ENCODE measurements around the gene CNNM1. TPM values are rescaled to one million over a fixed set of nuclear protein-coding genes. Genes with fewer than 3 reads are reported as not detected.

The CNNM1 gene
- total and polyA plus RNA-seq, 11 donors, result 0.04 to 0.43 (median 0.11) TPM; not detected in 4

DNA sequence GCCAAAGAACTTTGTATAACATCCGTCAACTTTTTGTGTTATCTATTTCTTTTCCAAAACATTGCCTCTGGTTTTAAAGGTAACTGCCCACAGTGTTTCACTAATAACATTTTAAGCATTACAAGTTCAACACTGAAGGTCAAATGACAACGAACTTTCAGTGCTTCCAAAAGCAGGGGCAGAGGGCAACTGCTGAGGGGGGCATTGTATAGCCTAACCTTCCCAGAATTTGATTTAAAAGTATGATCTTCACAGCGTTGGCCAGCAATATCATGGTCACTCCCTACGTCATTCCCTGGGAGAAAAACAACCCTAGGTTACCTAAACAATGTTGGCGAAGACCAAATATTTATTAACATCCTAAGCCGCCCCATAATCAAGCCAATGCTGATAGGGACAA, 103.7 kb downstream of the CNNM1 start:
- Histone ChIP-seq H3K27ac (peak overlapping the region; percentile 10 to 99 (median 96)), H3K4me3 (peak overlapping the region in 2 of 12 donors; percentile 5 to 15), H3K36me3 (peaks cover 0 to 10% (median under 1%) of the 10 kb centered on the region in 9 donors), H3K4me1 (peaks cover 0 to 50% (median 32%) of the 10 kb centered on the region in 12 donors), H3K27me3 (no peaks in the 10 kb centered on the region), H3K9me3 (no peaks in the 10 kb centered on the region)
- 53 to 70% (median 61%) methylated on average over 6 of the region's 6 CpGs for WGBS, 4 donors
- intact Hi-C loops (cut with DNase I), result loop anchor here in 7 of 10 donors (5.0 to 10.0 kb wide), 4 partner anchors 41 to 968 kb away; no protein-coding TSS in a partner anchor
- ATAC-seq, result no peak
- DNase-seq, result no peak
- TF ChIP-seq POLR2A (IDR thresholded peaks at IDR 0.05), result no peak
- TF ChIP-seq, protein P1, sequence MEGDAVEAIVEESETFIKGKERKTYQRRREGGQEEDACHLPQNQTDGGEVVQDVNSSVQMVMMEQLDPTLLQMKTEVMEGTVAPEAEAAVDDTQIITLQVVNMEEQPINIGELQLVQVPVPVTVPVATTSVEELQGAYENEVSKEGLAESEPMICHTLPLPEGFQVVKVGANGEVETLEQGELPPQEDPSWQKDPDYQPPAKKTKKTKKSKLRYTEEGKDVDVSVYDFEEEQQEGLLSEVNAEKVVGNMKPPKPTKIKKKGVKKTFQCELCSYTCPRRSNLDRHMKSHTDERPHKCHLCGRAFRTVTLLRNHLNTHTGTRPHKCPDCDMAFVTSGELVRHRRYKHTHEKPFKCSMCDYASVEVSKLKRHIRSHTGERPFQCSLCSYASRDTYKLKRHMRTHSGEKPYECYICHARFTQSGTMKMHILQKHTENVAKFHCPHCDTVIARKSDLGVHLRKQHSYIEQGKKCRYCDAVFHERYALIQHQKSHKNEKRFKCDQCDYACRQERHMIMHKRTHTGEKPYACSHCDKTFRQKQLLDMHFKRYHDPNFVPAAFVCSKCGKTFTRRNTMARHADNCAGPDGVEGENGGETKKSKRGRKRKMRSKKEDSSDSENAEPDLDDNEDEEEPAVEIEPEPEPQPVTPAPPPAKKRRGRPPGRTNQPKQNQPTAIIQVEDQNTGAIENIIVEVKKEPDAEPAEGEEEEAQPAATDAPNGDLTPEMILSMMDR (IDR thresholded peaks at IDR 0.05), result no peak

DNA sequence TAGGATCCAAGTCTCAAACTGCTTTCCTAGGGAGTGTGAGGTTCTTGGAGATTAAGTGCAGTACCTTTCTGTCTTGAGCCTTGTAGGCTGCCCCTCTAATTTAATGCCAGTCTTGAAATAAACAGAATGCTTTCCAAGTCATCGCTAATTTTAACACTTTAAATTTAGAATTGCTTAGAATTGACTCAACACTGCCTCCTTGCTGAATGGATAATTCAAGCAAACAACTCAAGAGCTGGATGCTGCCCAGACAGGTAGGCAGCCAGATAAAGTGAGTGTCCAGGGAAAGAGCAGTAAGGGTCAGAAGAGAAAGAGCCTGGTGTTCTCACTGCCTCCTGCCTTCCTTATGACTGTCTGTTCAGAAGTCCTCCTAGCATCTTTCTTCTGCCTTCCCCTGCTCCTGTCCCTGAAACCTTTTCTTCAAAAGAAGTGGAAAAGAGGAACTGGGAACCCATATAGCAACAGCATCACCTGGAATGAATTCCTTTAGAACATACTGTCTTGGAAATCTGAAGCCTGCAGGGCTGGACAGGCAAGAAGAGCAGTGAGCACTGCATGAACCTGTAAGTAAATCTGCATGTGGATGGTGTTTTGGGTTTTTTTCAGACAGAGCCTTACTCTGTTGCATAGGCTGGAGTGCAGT, 104.3 kb downstream of the CNNM1 start:
- Histone ChIP-seq H3K4me3 (peak overlapping the region in 2 of 12 donors; percentile 5 to 15), H3K4me1 (peaks cover 0 to 49% (median 32%) of the 10 kb centered on the region in 12 donors), H3K27me3 (no peaks in the 10 kb centered on the region), H3K9me3 (no peaks in the 10 kb centered on the region), H3K27ac (peak overlapping the region; percentile 10 to 99 (median 96)), H3K36me3 (peaks cover 0 to 17% (median 7%) of the 10 kb centered on the region in 9 donors)
- DNase-seq (no peak), ATAC-seq (no peak)
- intact Hi-C loops (cut with DNase I), result loop anchor here in 8 of 10 donors (2.0 to 10.0 kb wide), 6 partner anchors 41 to 969 kb away; no protein-coding TSS in a partner anchor
- WGBS, 4 donors, result 0 to 19% (median 14%) methylated on average over 1 of the region's 1 CpG
- no peak for TF ChIP-seq POLR2A (IDR thresholded peaks at IDR 0.05)
- TF ChIP-seq, protein P1 (IDR thresholded peaks at IDR 0.05), result peak in 11 of 12 donors; percentile 6 to 45 (median 24)

DNA sequence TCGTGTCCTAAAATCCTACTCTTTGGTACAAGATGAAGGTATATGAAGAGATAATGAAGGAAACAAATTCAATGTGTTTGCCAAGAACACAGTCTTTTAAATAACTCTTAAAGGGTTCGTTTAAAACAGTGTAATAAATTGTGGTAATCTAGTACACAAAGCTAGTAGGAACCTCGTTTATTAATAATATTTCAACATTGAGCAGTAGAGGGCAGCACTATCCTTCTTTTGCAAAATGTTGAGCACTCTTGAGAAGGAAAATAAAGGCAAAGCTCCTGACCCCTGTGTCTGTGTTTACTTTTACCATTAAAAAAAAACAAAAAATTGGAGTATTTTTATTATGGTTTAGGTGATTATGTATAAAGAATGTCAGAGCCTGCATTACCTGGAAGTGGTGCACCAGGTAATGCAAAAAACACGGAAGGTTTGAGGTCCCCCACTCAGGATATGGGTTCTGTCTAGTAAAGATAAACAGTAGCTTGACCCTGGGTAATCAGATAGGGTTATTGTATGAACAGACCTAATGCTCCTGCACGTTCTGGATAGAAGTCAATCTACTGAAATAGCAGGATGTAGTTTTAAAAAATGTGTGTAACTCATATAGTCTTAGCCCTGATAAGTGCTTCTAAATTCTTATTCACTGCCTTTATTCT, 107.0 kb downstream of the CNNM1 start:
- TF ChIP-seq, protein P1 (IDR thresholded peaks at IDR 0.05), result peak; percentile 36 to 69 (median 54)
- TF ChIP-seq POLR2A (IDR thresholded peaks at IDR 0.05), result no peak
- ATAC-seq (peak in 2 of 4 donors; percentile 26 to 31), DNase-seq (no peak)
- Histone ChIP-seq H3K36me3 (peaks cover 0 to 25% (median 9%) of the 10 kb centered on the region in 9 donors), H3K27me3 (no peaks in the 10 kb centered on the region), H3K4me3 (no peak overlapping the region), H3K4me1 (peaks cover 0 to 40% (median 24%) of the 10 kb centered on the region in 12 donors), H3K9me3 (no peaks in the 10 kb centered on the region), H3K27ac (peak overlapping the region in 1 of 12 donors; percentile 66)
- intact Hi-C loops (cut with DNase I), result loop anchor here in 9 of 10 donors (2.0 to 10.0 kb wide), 8 partner anchors 43 to 971 kb away; no protein-coding TSS in a partner anchor
- WGBS, 4 donors, result 32 to 37% (median 32%) methylated on average over 5 of the region's 5 CpGs

DNA sequence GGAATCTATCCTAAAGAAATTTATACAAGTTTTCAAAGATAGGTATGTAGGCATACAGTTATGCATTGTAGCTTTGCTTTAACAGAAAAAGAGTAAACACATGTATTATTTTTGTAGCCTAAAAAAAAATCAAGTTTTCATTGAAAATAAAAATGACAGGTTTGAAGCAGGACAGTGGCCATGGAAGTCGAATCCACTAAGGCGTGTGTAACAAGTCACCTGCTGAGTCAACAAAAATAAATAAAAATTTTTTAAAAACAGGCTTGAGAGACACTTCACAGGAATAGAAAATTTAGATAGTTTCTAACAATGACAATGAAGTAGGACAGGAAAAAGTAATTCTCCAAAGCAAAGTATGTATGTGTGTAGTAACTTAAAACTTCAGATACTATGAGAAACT, 109.7 kb downstream of the CNNM1 start:
- no peak for TF ChIP-seq POLR2A (IDR thresholded peaks at IDR 0.05)
- TF ChIP-seq, protein P1 (IDR thresholded peaks at IDR 0.05), result no peak
- H3K36me3 ChIP-seq, result peaks cover 0 to 25% (median 9%) of the 10 kb centered on the region in 9 donors
- H3K9me3 ChIP-seq, result no peaks in the 10 kb centered on the region
- peaks cover 0 to 21% (median 7%) of the 10 kb centered on the region in 12 donors for H3K4me1 ChIP-seq
- no peak for ATAC-seq
- no peak overlapping the region for H3K4me3 ChIP-seq
- H3K27me3 ChIP-seq, result no peaks in the 10 kb centered on the region
- H3K27ac ChIP-seq, result no peak overlapping the region
- no peak for DNase-seq
- WGBS, 4 donors, result 90 to 96% (median 92%) methylated on average over 2 of the region's 2 CpGs
- intact Hi-C loops (cut with DNase I), result loop anchor here in 5 of 10 donors (2.0 to 10.0 kb wide), 6 partner anchors 172 to 974 kb away; no protein-coding TSS in a partner anchor

All from heart left ventricle (tissue), 16 donors.